Gastroesophageal sphincter (tissue), 3 donors: ENCODE measurements around the gene CCT6A.
"Not testable (repeated sequence)": the region's sequence is repeated elsewhere in the genome, so short reads cannot be mapped to it uniquely, and the experiment has no call there.

Source experiments
- POLR2AphosphoS5 ChIP-seq: sonication (generic); formaldehyde crosslinking; IDR thresholded peaks from one replicate; pipeline ENCODE4 v1.6.1; 2017; ENCODE audit warnings: antibody characterized with exemption
- TF ChIP-seq, protein P1 (sequence below), 4 experiments: fragments of 200-600 bp in 2 of 4; fragments of 450-650 bp in 2 of 4; sonication (generic) in 1 of 4; IDR thresholded peaks; one replicate each; pipeline ENCODE4 v1.5.1; 2017 to 2019; ENCODE audit warnings: antibody characterized with exemption in 4 of 4, mild to moderate bottlenecking in 2 of 4, moderate library complexity in 2 of 4

- TF ChIP-seq, protein P1, sequence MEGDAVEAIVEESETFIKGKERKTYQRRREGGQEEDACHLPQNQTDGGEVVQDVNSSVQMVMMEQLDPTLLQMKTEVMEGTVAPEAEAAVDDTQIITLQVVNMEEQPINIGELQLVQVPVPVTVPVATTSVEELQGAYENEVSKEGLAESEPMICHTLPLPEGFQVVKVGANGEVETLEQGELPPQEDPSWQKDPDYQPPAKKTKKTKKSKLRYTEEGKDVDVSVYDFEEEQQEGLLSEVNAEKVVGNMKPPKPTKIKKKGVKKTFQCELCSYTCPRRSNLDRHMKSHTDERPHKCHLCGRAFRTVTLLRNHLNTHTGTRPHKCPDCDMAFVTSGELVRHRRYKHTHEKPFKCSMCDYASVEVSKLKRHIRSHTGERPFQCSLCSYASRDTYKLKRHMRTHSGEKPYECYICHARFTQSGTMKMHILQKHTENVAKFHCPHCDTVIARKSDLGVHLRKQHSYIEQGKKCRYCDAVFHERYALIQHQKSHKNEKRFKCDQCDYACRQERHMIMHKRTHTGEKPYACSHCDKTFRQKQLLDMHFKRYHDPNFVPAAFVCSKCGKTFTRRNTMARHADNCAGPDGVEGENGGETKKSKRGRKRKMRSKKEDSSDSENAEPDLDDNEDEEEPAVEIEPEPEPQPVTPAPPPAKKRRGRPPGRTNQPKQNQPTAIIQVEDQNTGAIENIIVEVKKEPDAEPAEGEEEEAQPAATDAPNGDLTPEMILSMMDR (IDR thresholded peaks at IDR 0.05): not testable (repeated sequence)
- TF ChIP-seq POLR2AphosphoS5: not testable (repeated sequence)
These were observed 46.8 kb downstream of the CCT6A start for GRCh38 chr7:56098187-56099008.
